Choroid plexus epithelial cell (primary cell): ENCODE results near the gene TDRD12.
"Not testable (repeated sequence)": the region's sequence is repeated elsewhere in the genome, so short reads cannot be mapped to it uniquely, and the experiment has no call there.

Source experiments
- DNase-seq: peaks from one replicate; pipeline ENCODE4 v3.0.0-alpha.2; 2010; ENCODE audit warnings: low read depth
- H3K4me3 ChIP-seq: 2 replicates; pipeline ENCODE4 v1.5.1; 2011; ENCODE audit warnings: low read depth, mild to moderate bottlenecking, control low read depth, low read length, moderate library complexity
- TF ChIP-seq, protein P1 (sequence below): conservative IDR thresholded peaks from 2 replicates; pipeline ENCODE4 v1.5.1; 2011; ENCODE audit warnings: low read depth, mild to moderate bottlenecking, control low read depth, inconsistent platforms, low read length, moderate library complexity

Gene TDRD12

DNA sequence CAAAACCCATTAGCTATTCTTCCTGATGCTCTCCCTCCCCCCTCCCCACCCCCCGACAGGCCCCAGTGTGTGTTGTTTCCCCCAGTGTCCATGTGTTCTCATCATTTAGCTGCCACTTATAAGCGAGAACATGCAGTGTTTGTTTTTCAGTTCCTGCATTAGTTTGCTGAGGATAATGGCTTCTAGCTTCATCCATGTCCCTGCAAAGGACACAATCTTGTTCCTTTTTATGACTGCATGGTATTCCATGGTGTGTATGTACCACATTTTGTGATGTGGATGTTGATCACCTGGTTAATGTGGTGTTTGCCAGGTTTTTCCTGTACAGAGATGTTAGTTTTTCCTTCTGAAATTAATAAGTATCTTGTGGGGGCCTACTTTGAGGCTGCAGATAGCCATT lies 31.5 kb downstream of the TDRD12 start:
- TF ChIP-seq, protein P1, sequence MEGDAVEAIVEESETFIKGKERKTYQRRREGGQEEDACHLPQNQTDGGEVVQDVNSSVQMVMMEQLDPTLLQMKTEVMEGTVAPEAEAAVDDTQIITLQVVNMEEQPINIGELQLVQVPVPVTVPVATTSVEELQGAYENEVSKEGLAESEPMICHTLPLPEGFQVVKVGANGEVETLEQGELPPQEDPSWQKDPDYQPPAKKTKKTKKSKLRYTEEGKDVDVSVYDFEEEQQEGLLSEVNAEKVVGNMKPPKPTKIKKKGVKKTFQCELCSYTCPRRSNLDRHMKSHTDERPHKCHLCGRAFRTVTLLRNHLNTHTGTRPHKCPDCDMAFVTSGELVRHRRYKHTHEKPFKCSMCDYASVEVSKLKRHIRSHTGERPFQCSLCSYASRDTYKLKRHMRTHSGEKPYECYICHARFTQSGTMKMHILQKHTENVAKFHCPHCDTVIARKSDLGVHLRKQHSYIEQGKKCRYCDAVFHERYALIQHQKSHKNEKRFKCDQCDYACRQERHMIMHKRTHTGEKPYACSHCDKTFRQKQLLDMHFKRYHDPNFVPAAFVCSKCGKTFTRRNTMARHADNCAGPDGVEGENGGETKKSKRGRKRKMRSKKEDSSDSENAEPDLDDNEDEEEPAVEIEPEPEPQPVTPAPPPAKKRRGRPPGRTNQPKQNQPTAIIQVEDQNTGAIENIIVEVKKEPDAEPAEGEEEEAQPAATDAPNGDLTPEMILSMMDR, result no peak
- no peak for DNase-seq
- no peak overlapping the region for H3K4me3 ChIP-seq

DNA sequence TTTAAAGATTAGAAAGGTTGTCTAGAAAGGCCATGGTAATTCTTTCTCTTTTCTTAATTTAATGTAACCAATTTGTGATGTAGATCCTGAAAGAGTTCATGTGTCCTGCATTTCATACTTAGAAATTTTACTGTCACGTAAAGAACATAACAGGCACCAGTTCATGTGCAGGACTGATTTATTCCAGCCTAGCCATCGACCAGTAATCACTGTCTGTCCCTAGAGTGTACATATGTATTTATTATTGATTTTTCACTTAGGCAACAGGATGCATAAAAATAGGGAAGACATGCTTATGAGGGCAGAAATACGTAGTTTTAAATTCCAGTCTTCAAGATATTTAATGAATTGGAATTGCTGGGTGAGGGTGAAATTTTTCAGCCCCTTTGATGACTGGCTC lies 37.6 kb downstream of the TDRD12 start:
- TF ChIP-seq, protein P1, result no peak
- no peak for DNase-seq

DNA sequence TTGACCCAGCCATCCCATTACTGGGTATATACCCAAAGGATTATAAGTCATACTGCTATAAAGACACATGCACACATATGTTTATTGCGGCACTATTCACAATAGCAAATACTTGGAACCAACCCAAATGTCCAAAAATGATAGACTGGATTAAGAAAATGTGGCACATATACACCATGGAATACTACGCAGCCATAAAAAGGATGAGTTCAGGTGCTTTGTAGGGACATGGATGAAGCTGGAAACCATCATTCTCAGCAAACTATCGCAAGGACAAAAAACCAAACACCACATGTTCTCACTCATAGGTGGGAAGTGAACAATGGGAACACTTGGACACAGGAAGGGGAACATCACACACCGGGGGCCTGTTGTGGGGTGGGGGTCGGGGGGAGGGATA lies 45.8 kb downstream of the TDRD12 start:
- not testable (repeated sequence) for H3K4me3 ChIP-seq, DNase-seq

More for the DNA sequence above, 37.6 kb downstream of the TDRD12 start:
- no peak overlapping the region for H3K4me3 ChIP-seq

DNA sequence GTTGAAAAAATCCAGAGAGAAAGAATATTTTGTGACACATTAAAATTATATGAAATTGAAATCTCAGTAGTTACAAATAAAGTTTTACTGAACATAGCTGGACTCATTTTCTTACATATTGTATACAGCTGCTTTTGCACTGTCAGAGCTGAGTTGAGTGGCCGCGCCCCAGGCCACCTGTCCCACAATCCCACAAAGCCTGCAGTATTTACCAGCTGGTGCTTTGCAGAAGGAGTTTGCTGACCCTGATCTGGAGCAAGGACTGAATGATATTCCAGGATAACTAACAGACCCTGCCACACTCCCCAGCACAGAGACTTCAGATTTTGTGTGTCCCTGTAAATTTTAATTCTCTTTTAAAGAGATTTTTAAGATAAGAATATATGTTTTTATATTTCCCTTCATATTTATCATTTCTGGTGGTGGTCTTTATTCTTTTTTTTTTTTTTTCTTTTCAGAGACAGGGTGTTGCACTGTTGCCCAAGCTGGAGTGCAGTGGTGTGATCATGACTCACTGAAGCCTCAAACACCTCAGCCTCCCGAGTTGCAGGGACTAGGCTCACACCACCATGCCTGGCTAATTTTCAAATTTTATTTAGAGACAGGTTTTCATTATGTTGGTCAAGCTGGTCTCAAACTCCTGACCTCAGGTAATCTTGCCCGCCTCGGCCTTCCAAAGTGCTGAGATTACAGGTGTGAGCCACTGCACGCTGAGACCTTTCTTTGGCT lies 48.5 kb downstream of the TDRD12 start:
- H3K4me3 ChIP-seq, result no peak overlapping the region
- TF ChIP-seq, protein P1, result no peak
- no peak for DNase-seq

DNA sequence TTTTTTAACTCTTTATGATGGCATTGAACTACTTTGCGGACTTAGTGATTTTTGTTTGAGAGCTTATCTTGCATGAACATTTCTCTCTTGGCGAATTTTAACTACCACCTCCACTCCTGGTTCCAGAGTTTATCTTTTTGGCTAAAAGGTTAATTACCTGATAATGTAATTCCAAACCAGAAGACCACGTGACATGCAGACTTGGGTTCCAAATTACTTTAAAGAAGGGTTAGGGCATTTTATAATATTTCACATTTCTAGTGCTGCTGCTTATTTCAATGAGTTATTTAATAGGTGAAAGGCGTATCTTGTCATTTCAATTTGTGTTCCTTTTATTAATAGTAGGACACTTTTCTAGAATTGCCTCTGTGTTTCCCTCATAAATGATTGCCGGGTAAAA lies 52.0 kb downstream of the TDRD12 start:
- no peak overlapping the region for H3K4me3 ChIP-seq
- DNase-seq, result no peak
- TF ChIP-seq, protein P1, result no peak

DNA sequence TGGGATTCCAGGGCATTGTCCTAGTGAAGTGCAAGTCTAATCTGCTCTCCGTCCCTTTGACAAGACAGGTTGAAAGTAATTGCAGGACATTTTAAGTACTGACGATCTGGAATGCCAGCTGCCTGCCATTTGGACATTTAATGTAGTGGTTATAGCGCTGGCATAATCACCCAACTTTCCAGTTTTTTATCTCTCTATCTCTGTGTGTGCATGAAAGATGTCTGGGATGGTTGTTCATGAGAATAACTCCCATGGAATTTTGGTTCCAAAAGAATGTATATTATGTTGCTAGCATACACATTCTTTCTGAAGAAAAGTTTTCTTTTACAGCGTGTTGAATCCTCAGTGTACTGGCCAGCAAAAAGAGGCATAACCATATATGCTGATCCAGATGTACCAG lies 53.6 kb downstream of the TDRD12 start:
- TF ChIP-seq, protein P1, result no peak
- H3K4me3 ChIP-seq, result no peak overlapping the region
- DNase-seq, result no peak

DNA sequence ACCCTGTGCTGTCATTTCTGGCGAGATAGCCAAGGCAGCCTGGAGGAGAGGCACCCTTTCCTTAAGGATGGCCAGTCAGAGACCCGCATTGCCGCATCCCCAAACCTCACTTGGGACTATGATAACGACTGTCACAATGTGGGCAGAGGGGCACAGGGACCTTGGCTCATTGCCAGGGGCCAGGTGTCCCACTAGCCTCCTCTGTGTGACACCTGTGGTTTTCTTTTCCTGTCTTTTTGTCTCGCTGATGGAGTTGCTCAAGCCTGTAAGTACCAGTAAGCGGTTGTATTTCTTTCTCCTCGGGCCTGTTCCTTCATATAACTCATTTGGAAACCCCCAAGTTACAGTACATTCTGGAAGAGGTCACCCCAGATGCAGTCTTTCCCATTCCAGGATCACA lies 59.5 kb downstream of the TDRD12 start:
- DNase-seq, result no peak
- no peak overlapping the region for H3K4me3 ChIP-seq
- TF ChIP-seq, protein P1, result no peak
